ENCODE results near the gene LLGL1.

The LLGL1 gene

DNA sequence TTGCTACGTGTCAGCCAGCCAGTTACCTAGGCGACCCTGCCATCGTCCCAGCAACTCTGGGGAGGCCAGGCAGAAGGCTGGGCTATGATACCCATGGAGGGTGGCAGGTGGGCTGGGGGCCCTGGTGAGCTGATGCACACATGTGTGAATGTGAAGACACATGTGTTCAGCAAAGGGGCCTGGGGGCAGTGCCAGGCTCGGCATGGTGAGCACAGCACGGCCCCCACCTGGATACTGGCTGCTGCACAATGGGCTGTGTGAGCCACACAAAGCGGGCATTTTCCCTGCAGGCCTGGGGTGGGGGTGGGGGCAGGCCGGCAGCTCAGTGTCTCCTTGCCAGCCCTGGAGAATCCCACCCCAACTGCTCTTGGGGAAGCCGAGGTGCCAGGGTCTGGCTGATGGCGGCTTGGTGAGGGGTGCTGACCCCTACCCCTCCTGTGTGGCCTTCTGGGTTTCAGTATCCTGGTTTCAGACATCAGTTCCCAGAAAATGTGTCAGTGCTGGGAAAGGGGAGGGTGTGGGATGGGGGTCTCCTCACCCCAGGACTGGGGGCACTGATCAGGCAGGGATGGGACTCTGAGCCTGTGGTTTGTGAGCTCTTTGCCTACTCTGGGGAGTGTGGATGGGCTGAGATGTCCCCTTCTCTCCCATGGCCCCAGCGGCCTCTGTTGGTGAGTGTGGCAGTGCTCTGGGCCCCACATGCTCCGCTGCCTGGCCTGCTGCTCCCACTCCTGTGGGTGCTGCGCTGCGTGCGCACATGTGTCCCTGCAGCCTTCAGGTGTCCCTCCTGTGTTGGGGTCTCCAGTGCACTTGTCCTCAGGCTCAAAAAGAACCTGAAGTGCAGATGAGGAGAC is 5.1 kb downstream of the LLGL1 start:
- no peak for DNase-seq (ENCODE audit: low spot score)

DNA sequence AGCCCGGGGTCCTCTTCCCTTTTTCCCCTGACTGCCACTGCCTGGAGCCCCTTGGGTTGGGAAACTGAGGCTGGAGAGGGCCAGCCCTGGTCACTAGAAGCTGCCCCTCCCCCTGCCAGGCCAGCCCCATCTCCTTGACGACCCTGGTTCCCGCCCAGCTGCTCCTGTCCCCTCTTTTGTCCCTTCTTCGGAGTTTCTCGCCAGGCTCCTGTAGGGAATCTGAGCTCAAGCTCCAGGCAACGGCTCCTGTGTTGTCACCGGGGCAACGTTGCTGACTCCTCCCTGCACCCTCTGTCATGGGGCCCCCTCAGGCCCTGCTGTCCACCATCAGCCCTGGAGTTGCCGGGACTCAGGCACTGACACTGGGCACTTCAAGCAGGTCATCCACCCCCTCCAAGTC is 5.7 kb downstream of the LLGL1 start:
- DNase-seq (ENCODE audit: low spot score) = no peak

DNA sequence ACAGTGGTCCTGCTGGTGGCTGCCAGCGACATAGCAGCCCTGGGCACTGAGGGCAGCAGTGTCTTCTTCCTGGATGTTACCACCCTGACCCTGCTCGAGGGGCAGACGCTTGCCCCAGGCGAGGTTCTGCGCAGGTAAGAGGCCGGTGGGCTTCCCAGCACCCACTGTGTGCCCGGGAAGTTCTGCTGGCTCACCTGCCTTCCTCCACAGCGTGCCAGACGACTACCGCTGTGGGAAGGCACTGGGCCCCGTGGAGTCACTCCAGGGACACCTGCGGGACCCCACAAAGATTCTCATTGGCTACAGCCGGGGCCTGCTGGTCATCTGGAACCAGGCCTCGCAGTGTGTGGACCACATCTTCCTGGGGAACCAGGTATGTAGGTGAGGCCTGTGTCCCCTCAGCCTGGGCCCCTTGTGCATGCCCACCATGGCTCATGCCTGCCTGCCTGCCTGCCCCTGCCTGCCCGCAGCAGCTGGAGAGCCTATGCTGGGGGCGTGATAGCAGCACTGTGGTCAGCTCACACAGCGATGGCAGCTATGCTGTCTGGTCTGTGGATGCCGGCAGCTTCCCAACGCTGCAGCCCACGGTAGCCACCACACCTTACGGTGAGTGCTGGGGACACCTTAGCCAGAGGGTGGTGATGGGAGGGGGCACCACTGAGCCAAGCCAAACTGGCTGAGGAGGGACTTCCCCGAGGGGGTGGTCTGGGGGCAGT is 8.5 kb downstream of the LLGL1 start:
- DNase-seq (ENCODE audit: low spot score) = no peak

DNA sequence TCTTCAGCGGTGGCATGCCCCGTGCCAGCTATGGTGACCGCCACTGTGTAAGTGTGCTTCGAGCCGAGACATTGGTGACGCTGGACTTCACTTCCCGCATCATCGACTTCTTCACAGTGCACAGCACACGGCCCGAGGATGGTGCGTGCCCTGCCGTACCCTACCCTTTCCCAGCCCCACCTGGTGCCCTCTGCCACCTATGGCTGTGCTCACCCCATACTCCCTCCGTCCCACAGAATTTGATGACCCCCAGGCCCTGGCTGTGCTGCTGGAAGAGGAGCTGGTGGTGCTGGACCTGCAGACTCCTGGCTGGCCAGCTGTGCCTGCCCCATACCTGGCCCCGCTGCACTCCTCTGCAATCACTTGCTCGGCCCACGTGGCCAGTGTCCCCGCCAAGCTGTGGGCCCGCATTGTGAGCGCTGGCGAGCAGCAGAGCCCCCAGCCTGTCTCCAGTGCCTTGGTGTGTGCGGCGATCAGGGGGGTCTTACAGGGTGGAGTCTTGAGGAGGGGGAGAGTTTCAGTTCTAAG is 9.5 kb downstream of the LLGL1 start:
- DNase-seq (ENCODE audit: low spot score) = no peak

DNA sequence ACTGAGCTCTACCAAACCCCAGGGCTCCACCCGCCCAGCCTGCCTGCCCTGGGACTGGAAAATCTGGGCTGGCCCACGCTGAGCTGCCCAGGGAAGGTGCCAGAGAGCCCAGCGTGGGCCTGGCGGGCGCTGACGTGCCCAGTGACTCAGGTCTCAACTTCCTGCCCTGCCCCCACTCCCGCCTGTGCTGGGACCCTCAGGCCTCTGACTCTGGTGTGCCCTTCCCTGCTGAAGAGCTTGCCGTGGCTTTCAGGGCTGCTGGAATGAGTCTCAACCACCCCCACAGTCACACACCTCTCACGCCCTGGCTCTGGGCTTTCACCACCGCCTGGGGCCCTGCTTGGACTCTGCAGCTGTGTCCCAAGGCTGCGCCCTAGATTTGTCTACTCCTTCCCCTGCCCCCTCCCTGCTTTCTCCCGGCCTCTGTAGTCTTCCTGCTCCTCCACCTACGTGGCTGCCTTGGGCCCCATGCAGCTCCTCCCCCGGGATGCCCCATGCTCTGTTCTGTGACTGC is 10.4 kb downstream of the LLGL1 start:
- DNase-seq (ENCODE audit: low spot score) = peak; percentile 51

DNA sequence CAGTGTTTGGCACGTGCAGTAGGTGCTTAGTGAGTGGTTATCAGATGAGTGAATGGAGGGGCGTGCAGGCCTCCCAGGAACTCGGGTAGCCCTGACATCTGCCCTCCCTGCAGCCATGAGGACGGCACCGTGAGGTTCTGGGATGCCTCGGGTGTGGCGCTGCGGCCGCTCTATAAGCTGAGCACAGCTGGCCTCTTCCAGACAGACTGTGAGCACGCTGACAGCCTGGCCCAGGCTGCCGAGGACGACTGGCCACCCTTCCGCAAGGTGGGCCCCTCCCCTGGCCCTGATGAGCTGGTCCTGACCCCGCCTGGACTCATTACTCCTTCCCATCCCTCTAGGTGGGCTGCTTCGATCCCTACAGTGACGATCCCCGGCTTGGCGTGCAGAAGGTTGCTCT is 11.1 kb downstream of the LLGL1 start:
- DNase-seq (ENCODE audit: low spot score) = no peak

DNA sequence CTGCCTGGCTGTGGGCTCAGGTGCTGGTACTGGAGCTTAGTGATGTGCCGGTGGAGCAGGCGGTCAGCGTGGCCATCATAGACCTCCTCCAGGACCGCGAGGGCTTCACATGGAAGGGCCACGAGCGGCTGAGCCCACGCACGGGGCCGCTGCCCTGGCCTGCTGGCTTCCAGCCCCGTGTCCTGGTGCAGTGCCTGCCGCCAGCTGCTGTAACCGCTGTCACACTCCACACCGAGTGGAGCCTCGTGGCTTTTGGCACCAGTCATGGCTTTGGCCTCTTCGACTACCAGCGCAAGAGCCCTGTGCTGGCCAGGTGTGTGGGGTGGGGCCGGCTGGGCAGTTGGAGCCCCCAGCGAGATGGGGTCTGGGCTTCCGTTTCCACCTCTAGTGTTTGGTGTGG is 12.0 kb downstream of the LLGL1 start:
- DNase-seq (ENCODE audit: low spot score) = no peak

DNA sequence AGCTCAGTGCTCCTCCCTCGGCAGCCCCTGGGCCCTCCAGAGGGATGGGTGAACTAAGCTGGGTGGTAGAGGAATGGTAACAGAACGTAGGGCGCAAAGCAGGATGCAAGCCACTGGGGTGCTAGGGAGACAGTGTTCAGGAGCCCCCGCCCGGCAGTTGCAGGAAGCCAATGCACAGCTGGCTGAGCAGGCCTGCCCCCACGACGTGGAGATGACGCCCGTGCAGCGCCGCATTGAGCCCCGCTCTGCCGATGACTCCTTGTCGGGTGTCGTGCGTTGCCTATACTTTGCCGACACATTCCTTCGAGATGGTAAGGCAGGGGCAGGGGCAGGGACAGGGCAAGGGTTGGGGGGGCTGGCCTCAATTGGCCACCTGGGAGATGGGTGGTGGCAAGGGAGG is 12.9 kb downstream of the LLGL1 start:
- no peak for DNase-seq (ENCODE audit: low spot score)

DNA sequence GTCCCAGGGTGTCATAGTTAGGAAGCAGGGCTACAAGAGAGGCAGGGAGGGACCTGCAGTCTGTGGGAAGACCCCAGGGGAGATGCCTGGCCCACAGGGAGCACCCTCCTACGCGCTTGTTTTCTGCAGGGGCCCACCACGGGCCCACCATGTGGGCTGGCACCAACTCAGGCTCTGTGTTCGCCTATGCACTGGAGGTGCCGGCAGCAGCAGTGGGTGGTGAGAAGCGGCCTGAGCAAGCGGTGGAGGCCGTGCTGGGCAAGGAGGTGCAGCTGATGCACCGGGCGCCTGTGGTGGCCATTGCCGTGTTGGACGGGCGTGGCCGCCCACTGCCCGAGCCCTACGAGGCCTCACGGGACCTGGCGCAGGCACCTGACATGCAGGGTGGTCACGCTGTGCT is 15.0 kb downstream of the LLGL1 start:
- DNase-seq (ENCODE audit: low spot score) = no peak

DNA sequence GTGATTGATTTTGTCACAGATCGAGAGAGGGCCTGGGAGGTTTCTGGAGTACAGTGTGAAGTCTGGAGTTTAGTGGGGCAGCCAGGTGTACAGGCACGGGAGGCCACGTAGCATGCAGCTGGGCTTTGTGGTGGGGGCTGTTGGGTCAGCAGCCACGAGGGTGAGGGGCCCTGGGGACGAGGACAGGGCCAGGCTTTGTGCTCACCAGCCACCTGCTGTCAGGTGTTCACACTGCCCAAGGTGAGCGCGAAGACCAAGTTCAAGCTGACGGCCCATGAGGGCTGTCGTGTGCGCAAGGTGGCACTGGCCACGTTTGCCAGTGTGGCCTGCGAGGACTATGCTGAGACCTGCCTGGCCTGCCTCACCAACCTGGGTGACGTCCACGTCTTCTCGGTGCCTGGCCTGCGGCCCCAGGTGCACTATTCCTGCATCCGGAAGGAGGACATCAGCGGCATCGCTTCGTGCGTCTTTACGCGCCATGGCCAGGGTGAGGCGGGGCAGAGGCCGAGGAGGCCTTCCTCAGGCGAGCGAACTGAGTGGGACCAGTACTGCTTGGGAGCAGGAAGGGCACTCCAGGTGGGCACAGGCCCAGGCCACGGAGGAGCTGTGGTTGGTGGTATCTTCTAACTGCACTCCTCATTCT is 15.9 kb downstream of the LLGL1 start:
- DNase-seq (ENCODE audit: low spot score) = no peak

DNA sequence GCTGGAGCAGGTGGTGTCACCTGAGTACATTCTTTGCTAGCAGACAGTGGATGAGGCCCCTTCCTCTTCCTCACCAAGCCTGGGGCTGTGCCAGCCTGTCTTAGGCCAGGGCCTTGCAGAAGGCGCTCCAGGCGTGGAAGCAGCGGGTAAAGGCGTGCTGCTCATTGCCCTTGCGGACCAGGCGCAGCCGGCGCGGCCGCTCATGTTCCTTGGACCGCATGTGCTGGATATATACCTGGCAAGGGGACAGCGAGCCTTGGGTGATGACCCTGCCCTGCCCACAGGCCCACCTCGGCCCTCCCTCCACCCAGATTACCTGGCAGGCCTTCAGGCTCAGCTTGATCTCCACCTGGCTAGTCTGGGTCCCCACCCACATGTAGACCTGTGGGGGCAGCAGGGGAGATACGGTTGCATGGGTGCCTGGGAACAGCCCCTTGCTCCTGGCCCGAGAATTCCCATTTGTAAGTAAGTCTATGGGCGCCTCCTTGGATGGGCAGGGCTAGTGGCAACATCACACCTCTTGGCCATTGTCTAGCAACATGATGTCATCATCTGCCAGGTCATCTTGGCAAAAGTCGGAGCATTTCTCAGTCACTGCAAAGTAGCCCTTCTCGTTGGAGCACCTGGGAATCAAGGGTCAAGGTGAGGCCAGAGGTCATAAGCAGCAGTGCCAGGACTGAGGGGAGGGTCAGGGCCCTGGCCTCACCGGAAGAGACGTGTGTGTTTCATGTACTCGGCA is 19.8 kb downstream of the LLGL1 start:
- DNase-seq (ENCODE audit: low spot score) = no peak

DNA sequence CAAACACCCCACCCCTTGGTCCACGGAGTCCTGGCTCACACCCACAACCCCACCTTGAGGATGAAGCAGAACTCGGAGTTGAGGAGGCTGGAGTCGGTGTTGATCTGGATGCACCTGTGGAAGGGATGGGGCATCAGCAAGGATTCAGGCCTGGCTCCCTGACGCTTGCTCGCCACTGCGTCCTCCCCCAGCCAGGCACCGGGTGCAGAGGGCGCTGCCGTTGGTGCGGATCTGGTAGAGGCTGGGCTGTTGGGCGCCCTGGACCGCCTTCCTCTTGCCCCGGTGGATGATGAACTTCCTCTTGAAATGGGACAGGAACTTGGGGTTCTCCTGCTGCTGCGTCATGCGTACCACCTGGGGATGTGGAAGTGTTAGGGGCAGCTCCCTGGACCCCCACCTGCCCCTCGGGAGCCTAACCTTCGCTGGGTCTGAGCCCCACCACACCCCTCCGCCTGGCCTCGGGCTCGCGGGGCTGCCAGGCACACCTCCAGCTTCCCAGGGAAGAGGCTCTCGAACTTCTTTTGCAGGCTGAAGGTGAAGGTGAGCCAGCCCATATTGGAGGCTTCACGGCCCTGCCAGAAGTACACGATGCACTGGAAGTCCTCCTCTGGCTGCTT is 20.8 kb downstream of the LLGL1 start:
- no peak for DNase-seq (ENCODE audit: low spot score)

DNA sequence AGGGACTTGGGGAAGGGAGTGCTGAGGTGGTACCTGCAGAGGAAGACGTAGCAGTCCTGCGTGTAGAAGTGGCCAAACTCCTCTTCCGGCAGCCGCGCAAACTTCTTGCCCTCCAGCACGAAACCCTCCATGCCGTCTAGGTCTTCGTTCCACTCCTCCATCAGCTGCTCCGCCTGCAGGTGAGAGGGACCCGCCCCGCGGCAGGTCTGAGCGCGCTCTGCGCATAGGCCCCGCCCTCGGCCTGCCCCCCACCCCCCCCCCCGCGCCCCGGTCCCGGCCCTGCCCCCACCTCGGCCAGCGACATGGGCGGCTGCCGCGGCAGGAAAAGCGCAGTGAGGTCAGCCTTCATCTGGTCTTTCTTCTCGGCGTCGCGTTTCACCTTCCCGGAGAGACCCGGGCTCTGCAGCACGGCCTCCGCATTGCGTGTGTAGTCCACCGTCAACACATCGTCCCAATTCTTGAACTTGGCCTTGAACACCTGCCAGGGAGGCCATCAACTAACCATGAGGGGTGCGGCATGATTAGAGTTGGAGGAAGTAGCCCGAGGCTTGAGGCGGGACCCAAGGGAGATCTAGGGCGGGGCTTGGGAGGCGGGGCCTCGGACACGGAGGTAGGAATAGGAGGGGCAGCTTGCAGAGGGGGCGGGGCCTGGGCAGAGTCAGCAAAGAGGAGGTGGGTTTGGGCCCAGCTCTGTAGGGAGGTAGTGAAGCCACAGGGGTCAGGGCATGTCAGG is 21.6 kb downstream of the LLGL1 start:
- DNase-seq (ENCODE audit: low spot score) = no peak

DNA sequence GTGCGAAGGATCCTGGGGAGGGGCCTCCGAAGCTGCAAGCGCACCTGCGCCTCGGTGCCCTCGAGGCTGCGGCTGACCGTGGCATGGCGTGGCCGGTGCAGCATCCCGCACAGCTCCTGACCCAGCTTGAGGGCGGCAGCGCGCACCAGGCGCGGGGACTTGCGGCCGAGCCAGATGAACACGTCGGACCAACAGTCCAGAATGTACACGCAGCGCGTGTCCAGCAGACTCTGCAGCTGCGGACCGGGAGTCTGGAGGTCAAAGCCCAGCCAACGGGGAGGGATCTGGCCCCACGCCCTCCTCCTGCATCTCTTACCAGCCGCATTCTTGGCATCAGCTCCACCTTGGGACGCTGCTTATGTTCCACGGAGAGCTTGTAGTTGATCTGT is 22.2 kb downstream of the LLGL1 start:
- DNase-seq (ENCODE audit: low spot score) = no peak

DNA sequence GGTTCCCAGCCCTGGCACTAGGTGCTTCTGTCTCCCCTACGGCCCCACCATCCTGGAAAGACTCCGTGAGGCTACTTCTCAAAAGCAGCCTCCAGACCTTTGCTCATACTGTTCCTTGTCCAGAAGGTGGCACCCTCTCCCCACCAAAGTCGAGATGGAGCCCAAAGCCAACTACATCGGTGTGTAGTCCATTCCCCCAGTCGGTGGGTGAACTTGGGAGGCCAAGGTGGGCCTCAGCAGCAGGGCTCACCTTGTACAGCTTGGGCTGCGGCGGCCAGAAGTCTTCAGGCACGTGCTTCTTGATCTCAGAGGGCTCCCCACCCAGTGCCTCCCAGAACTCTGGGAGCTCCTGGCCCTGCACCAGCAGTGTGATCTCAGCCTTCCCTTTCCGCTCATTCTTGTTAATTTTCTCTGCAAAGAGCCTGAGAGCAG is 22.9 kb downstream of the LLGL1 start:
- peak; percentile 70 for DNase-seq (ENCODE audit: low spot score)

DNA sequence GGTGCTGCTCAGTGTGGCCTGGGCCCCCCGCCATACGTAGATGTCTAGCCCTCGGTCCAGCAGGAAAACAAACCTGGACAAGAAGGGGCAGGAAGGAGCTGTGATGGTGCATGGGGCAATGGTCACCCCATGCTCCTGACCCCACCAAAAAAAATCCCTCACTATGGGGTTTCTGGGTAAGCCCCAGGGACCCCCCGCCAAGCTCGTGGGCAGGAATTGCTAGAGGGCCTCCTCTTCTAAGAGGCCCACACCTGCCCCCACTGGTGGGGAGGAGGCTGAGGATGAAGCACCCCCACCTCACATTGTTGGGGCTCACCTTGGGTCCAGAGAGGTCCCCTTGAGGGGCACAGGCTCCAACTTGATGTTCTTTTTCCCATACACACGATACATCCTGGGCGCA is 23.4 kb downstream of the LLGL1 start:
- DNase-seq (ENCODE audit: low spot score) = no peak

DNA sequence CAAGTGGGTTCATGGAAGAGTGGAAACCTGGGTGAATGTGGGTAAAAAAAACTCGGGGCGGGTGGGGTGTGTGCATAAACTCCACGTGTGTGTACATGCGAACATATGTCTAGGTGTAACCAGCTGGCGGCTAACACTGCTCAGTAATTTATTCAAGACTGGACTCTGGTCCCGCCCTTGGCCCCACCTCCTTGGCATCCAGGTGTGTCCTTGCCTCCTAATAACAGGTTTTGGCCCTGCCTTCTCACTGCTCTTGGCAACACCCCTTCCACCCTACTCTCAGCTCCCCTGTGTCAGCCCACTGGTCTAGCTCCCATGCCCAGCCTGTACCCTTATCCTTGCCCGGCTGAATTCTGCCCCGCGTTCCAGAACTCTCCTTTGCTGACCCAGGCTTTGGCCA is 24.8 kb downstream of the LLGL1 start:
- no peak for DNase-seq (ENCODE audit: low spot score)

DNA sequence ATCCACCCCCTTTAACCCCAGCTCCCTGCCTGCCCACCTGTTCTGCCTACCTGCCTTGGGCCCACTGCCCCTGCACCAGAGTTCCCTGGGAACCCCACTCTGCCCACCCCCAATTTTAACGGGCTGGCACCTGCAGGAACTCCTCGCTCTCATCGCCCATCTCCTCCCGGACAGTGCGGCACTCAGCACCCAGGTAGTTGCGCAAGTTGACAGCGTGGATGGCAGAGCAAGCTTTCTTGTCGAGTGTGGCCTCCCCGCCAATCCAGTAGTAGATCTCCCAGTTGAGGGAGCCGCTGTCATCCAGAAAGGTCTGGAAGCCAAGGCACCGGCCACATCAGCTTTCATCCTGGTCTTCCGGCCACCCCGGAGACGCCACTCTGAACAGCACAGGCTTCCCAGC is 25.3 kb downstream of the LLGL1 start:
- no peak for DNase-seq (ENCODE audit: low spot score)

DNA sequence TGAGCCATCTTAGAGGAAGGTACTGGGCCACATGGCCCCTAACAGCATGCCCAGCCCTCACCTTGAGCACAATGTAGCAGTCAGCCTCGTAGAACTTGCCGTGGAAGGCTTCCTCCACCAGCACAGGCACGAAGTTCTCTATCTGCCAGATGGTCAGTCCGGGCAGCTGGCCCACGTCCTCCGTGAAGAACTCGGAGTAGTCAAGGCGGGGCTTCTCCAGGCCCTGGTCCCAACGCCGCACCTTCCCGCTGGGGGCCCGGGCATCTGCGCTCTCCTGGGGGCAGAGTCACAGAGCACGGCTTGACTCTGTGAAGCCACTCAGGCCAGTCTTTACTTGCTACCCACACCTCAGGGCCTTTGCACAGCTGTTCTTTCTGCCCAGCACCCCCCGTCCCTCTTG is 25.8 kb downstream of the LLGL1 start:
- no peak for DNase-seq (ENCODE audit: low spot score)

DNA sequence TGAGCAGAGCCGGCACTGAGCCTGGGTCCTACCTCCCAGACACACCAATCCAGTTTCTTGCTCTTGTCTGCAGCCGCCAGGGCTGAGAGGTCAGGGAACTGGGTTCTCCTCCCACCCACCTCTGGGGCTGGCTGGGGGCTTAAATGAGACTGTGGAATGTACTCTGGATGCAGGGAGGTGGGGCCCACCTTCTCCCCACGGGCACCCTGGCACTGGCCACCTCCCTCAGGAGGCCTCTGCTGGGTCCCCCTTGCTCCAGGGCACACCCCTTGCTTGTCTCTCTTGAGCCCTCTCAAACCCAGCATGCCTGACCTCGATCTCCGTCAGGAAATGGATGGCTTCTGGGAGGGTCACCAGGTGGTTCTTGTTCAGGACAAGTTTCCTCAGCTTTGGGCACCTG is 26.7 kb downstream of the LLGL1 start:
- DNase-seq (ENCODE audit: low spot score) = no peak
